Peyer's patch (tissue), 4 donors: ENCODE data around the gene PLXNB2. TPM values are rescaled to one million over a fixed set of nuclear protein-coding genes. Genes with fewer than 3 reads are reported as not detected.

Experiments
- DNase-seq, 3 donors: peaks; one replicate each; pipeline ENCODE4 v3.0.0-alpha.2; 2017 to 2019
- H3K27ac ChIP-seq, 4 donors: fragments of 200-600 bp; sonication (generic); one replicate each; pipeline ENCODE4 v1.5.1; 2016 to 2019
- H3K27me3 ChIP-seq, 2 donors: fragments of 200-600 bp; sonication (generic); one replicate each; pipeline ENCODE4 v1.5.1; 2019
- H3K36me3 ChIP-seq, 3 donors: fragments of 200-600 bp; sonication (generic); one replicate each; pipeline ENCODE4 v1.5.1; 2016 to 2019
- H3K4me1 ChIP-seq, 4 donors: fragments of 200-600 bp; sonication (generic); one replicate each; pipeline ENCODE4 v1.5.1; 2016 to 2019
- H3K4me3 ChIP-seq, 4 donors: fragments of 200-600 bp; sonication (generic); 1 replicate in 3 of 4; 2 replicates in 1 of 4; pipeline ENCODE4 v1.5.1; 2016 to 2019; ENCODE audit warnings: mild to moderate bottlenecking in 1 of 4
- H3K9me3 ChIP-seq, 4 donors: fragments of 200-600 bp; sonication (generic); one replicate each; pipeline ENCODE4 v1.5.1; 2016 to 2019; ENCODE audit warnings: mild to moderate bottlenecking in 1 of 4
- CTCF ChIP-seq, 6 experiments: fragments of 450-650 bp in 4 of 6; fragments of 200-600 bp in 2 of 6; sonication (generic) in 1 of 6; IDR thresholded peaks; one replicate each; pipeline ENCODE4 v1.5.1; 2017 to 2019; ENCODE audit warnings: antibody characterized with exemption in 6 of 6, mild to moderate bottlenecking in 3 of 6, moderate library complexity in 1 of 6
- POLR2A ChIP-seq, 2 donors: fragments of 450-650 bp; IDR thresholded peaks; one replicate each; pipeline ENCODE4 v1.5.1; 2017; ENCODE audit warnings: antibody characterized with exemption in 2 of 2, mild to moderate bottlenecking in 2 of 2, moderate library complexity in 2 of 2
- total RNA-seq, 4 donors: library from RNA; depleted of rRNA; stranded (reverse); fragments of >200 nt; gene quantifications; one replicate each; pipeline ENCODE4 v1.1.0, GENCODE V29; 2016

PLXNB2 gene
- total RNA-seq, 4 donors from 2014 or later: 182 to 597 (median 307) TPM

DNA sequence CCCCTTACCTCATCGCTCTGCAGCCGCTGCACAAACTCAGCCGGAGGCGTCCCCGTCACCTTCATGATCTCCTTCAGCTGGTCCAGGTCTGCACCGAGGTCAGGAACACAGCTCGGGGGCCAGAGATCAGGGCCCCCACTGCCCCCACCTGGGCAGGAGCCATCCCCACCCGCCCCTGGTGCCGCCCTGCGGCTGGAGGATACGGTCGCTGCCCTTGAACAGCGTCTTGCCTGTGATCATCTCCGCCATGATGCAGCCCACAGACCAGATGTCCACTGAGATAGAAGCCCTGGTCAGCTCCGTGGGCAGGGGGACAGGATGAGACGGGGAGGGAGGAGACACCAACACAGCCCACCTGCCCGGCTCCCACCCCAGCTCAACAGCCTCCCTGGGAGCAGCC lies 51.8 kb downstream of the PLXNB2 start:
- no peaks in the 10 kb centered on the region for H3K9me3 ChIP-seq
- H3K27ac ChIP-seq: no peak overlapping the region
- H3K27me3 ChIP-seq: peaks cover 0 to 2% of the 10 kb centered on the region in 2 donors
- DNase-seq: no peak
- TF ChIP-seq POLR2A (IDR thresholded peaks at IDR 0.05): no peak
- TF ChIP-seq CTCF (IDR thresholded peaks at IDR 0.05): no peak
- no peaks in the 10 kb centered on the region for H3K36me3 ChIP-seq
- no peak overlapping the region for H3K4me3 ChIP-seq
- H3K4me1 ChIP-seq: peaks cover 0 to 14% (median 11%) of the 10 kb centered on the region in 4 donors

DNA sequence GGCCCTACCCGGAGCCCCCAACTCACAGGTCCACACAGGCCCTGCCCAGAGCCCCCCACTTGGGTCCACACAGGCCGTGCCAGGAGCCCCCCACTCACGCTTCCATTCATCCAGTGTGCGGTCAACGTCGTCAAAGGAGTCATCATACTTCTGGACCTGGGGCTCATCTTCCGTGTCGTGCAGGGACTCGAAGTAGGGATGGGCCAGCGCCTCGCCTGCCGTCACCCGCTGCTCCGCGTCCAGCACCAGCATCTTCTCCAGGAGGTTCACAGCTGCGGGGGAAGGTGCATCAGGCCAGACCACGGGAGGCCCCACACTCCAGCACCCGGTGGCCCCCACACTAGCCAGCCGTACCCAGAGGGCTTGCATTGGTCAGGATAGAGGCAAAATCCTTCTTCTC lies 52.3 kb downstream of the PLXNB2 start:
- no peak for TF ChIP-seq POLR2A (IDR thresholded peaks at IDR 0.05)
- TF ChIP-seq CTCF (IDR thresholded peaks at IDR 0.05): no peak
- no peak for DNase-seq
- no peaks in the 10 kb centered on the region for H3K27me3 ChIP-seq
- no peak overlapping the region for H3K4me3 ChIP-seq
- no peaks in the 10 kb centered on the region for H3K9me3 ChIP-seq
- H3K4me1 ChIP-seq: peaks cover 3 to 16% (median 14%) of the 10 kb centered on the region in 4 donors
- H3K36me3 ChIP-seq: no peaks in the 10 kb centered on the region
- H3K27ac ChIP-seq: no peak overlapping the region

GRCh38 chr22:50253941-50254340 lies 53.5 kb downstream of the PLXNB2 start:
- Histone ChIP-seq H3K4me3 (no peak overlapping the region), H3K36me3 (peaks cover 0 to 3% (median 0%) of the 10 kb centered on the region in 3 donors), H3K4me1 (peaks cover 9 to 27% (median 23%) of the 10 kb centered on the region in 4 donors), H3K27ac (no peak overlapping the region), H3K9me3 (no peaks in the 10 kb centered on the region), H3K27me3 (no peaks in the 10 kb centered on the region)
- DNase-seq: no peak
- TF ChIP-seq CTCF (IDR thresholded peaks at IDR 0.05) (no peak), POLR2A (IDR thresholded peaks at IDR 0.05) (no peak)

- Histone ChIP-seq H3K4me3 (no peak overlapping the region), H3K27me3 (no peaks in the 10 kb centered on the region), H3K9me3 (no peaks in the 10 kb centered on the region), H3K36me3 (peaks cover 0 to 3% (median 0%) of the 10 kb centered on the region in 3 donors), H3K4me1 (peaks cover 9 to 33% (median 24%) of the 10 kb centered on the region in 4 donors), H3K27ac (no peak overlapping the region)
- TF ChIP-seq POLR2A (IDR thresholded peaks at IDR 0.05): no peak
- TF ChIP-seq CTCF (IDR thresholded peaks at IDR 0.05): no peak
- DNase-seq: no peak
Measured at GRCh38 chr22:50253046-50253915, 54.2 kb downstream of the PLXNB2 start.

- H3K4me1 ChIP-seq: peaks cover 9 to 43% (median 27%) of the 10 kb centered on the region in 4 donors
- TF ChIP-seq POLR2A (IDR thresholded peaks at IDR 0.05): no peak
- TF ChIP-seq CTCF (IDR thresholded peaks at IDR 0.05): peak; percentile 63 to 79 (median 72)
- H3K27me3 ChIP-seq: no peaks in the 10 kb centered on the region
- DNase-seq: peak; percentile 83 to 93 (median 84)
- H3K27ac ChIP-seq: peak overlapping the region; percentile 56 to 82 (median 70)
- peak overlapping the region; percentile 58 to 87 (median 71) for H3K4me3 ChIP-seq
- peaks cover 0 to 3% (median 0%) of the 10 kb centered on the region in 3 donors for H3K36me3 ChIP-seq
- H3K9me3 ChIP-seq: no peaks in the 10 kb centered on the region
Measured at GRCh38 chr22:50252082-50253045, 55.1 kb downstream of the PLXNB2 start.
